WTC11 (cell line): ENCODE data around the gene CCDC127.
"Not testable (repeated sequence)": the region's sequence is repeated elsewhere in the genome, so short reads cannot be mapped to it uniquely, and the experiment has no call there.

Experiments
- ATF1 ChIP-seq: sonication (generic); formaldehyde crosslinking; IDR thresholded peaks from 2 replicates; pipeline ENCODE4 v1.8.1; 2023; ENCODE audit warnings: mild to moderate bottlenecking, moderate library complexity, missing genetic modification reagents
- CBFB ChIP-seq: sonication (generic); formaldehyde crosslinking; IDR thresholded peaks from 2 replicates; pipeline ENCODE4 v1.8.1; 2022; ENCODE audit warnings: mild to moderate bottlenecking, low read depth, missing genetic modification reagents
- CREB1 ChIP-seq: sonication (generic); formaldehyde crosslinking; IDR thresholded peaks from 2 replicates; pipeline ENCODE4 v1.8.0; 2023; ENCODE audit warnings: mild to moderate bottlenecking, missing genetic modification reagents
- CTCF ChIP-seq: fragments of 200-600 bp; IDR thresholded peaks from 2 replicates; pipeline ENCODE4 v1.8.0; 2022; ENCODE audit warnings: antibody characterized with exemption
- ESRRA ChIP-seq: sonication (generic); formaldehyde crosslinking; IDR thresholded peaks from 2 replicates; pipeline ENCODE4 v1.8.1; 2022; ENCODE audit warnings: mild to moderate bottlenecking, missing genetic modification reagents, borderline replicate concordance
- ETV6 ChIP-seq: sonication (generic); formaldehyde crosslinking; IDR thresholded peaks from 2 replicates; pipeline ENCODE4 v1.8.1; 2022; ENCODE audit warnings: mild to moderate bottlenecking, missing genetic modification reagents
- HMGXB4 ChIP-seq: sonication (generic); formaldehyde crosslinking; IDR thresholded peaks from 2 replicates; pipeline ENCODE4 v1.8.1; 2023; ENCODE audit warnings: mild to moderate bottlenecking, moderate library complexity, missing genetic modification reagents
- PREB ChIP-seq: sonication (generic); formaldehyde crosslinking; IDR thresholded peaks from 2 replicates; pipeline ENCODE4 v1.8.1; 2022; ENCODE audit warnings: mild to moderate bottlenecking, missing genetic modification reagents, moderate library complexity, borderline replicate concordance
- SP1 ChIP-seq: sonication (generic); formaldehyde crosslinking; conservative IDR thresholded peaks from 2 replicates; pipeline ENCODE4 v1.8.1; 2022; ENCODE audit warnings: missing genetic modification reagents
- TCF7 ChIP-seq: sonication (generic); formaldehyde crosslinking; IDR thresholded peaks from 2 replicates; pipeline ENCODE4 v1.8.0; 2022; ENCODE audit warnings: mild to moderate bottlenecking, low read depth, missing genetic modification reagents, moderate library complexity
- TEAD4 ChIP-seq: sonication (generic); formaldehyde crosslinking; IDR thresholded peaks from 2 replicates; pipeline ENCODE4 v1.8.0; 2022; ENCODE audit warnings: mild to moderate bottlenecking, missing genetic modification reagents
- USF2 ChIP-seq: sonication (generic); formaldehyde crosslinking; IDR thresholded peaks from 2 replicates; pipeline ENCODE4 v1.8.1; 2023; ENCODE audit warnings: mild to moderate bottlenecking, missing genetic modification reagents, moderate library complexity
- ZBTB43 ChIP-seq: sonication (generic); formaldehyde crosslinking; IDR thresholded peaks from 2 replicates; pipeline ENCODE4 v1.8.1; 2023; ENCODE audit warnings: mild to moderate bottlenecking, missing genetic modification reagents

GRCh38 chr5:240550-240949 is 22.6 kb upstream of the CCDC127 start:
- not testable (repeated sequence) for TF ChIP-seq ESRRA (CRISPR knock-in tag); CTCF; HMGXB4 (CRISPR knock-in tag); CREB1; ETV6 (CRISPR knock-in tag); ZBTB43 (CRISPR knock-in tag); TEAD4 (CRISPR knock-in tag); CBFB (CRISPR knock-in tag); TCF7; PREB; ATF1 (CRISPR knock-in tag); USF2; SP1
